PC-3 (cell line): Measurements from ENCODE around the gene MSI2.

Source experiments
- CTCF ChIP-seq: fragments of 300-600 bp; sonication (generic); conservative IDR thresholded peaks from 2 replicates; pipeline ENCODE4 v1.5.1; 2017; ENCODE audit warnings: antibody characterized with exemption, low read depth, mild to moderate bottlenecking, low read length
- EZH2 ChIP-seq: fragments of 300-600 bp; sonication (generic); IDR thresholded peaks from one replicate; pipeline ENCODE4 v1.6.1; 2017; ENCODE audit warnings: antibody characterized with exemption, mild to moderate bottlenecking, low read length; ENCODE audit not compliant: unreplicated experiment
- EZH2phosphoT487 ChIP-seq: fragments of 300-600 bp; sonication (generic); IDR thresholded peaks from 2 replicates; pipeline ENCODE4 v1.6.1; 2018; ENCODE audit warnings: mild to moderate bottlenecking, antibody characterized with exemption, low read length, borderline replicate concordance

DNA sequence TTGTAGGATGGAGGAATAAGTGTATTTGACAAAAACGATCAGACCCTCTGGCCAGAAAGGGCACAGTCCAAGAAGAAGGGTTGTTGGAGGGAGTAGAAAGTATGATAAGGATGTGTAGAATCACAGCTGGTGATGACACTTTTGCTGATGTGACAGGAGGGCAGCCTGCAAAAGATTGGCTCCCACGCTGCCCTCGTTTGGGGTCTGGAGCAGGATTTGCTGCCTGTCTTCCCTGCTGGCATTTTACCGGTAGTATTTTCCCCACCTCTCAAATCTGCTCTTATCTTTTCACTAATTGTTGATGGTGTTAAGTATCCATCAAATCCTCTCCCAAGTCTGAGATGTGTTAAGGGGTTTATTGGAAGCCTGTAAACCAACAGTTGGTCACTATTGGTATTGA is 280.0 kb downstream of the MSI2 start:
- TF ChIP-seq CTCF (no peak), EZH2 (no peak), EZH2phosphoT487 (no peak)
